CD8-positive, alpha-beta memory T cell (primary cell): Measurements from ENCODE around the gene TRAK1. TPM values are rescaled to one million over a fixed set of nuclear protein-coding genes. Genes with fewer than 3 reads are reported as not detected.
"Not testable (repeated sequence)": the region's sequence is repeated elsewhere in the genome, so short reads cannot be mapped to it uniquely, and the experiment has no call there.

Experiments
- CTCF ChIA-PET: fragments of 350-600 bp; sonication (Branson Sonifier 250); formaldehyde crosslinking; loops from one replicate; lab custom pipeline; 2021; ENCODE audit warnings: antibody characterized with exemption; lab: Charles Lee
- POLR2A ChIA-PET: fragments of 350-600 bp; sonication (Branson Sonifier 250); formaldehyde crosslinking; loops from one replicate; lab custom pipeline; 2021; ENCODE audit warnings: antibody characterized with exemption; lab: Charles Lee
- DNase-seq, 5 donors: peaks; one replicate each; pipeline versions ENCODE4 v3.0.0 to v3.0.0-alpha.2; 2020 to 2022; ENCODE audit warnings: mixed read lengths in 1 of 5
- H3K27ac ChIP-seq: one replicate; pipeline ENCODE4 v1.7.0; 2013; ENCODE audit warnings: low read depth, mild to moderate bottlenecking, low read length, moderate library complexity
- H3K27me3 ChIP-seq: 2 replicates; pipeline ENCODE4 v1.7.0; 2013; ENCODE audit warnings: low read length, mild to moderate bottlenecking; ENCODE audit not compliant: insufficient read depth, poor library complexity, severe bottlenecking
- H3K36me3 ChIP-seq: 2 replicates; pipeline ENCODE4 v1.7.0; 2013; ENCODE audit warnings: mild to moderate bottlenecking, low read length, moderate library complexity; ENCODE audit not compliant: insufficient read depth
- H3K4me1 ChIP-seq: 2 replicates; pipeline ENCODE4 v1.7.0; 2013; ENCODE audit warnings: mild to moderate bottlenecking, low read length, moderate library complexity; ENCODE audit not compliant: insufficient read depth
- H3K4me3 ChIP-seq: 2 replicates; pipeline ENCODE4 v1.7.0; 2013; ENCODE audit warnings: mild to moderate bottlenecking, low read length
- H3K9me3 ChIP-seq: 2 replicates; pipeline ENCODE4 v1.7.0; 2013; ENCODE audit warnings: mild to moderate bottlenecking, low read length
- H3K27ac Mint-ChIP-seq, 8 donors: one replicate each; pipeline ENCODE4 v1.8.0; 2020 to 2021; ENCODE audit warnings: mixed read lengths in 8 of 8, mild to moderate bottlenecking in 6 of 8, inconsistent platforms in 3 of 8, moderate library complexity in 3 of 8
- H3K27me3 Mint-ChIP-seq, 2 donors: one replicate each; pipeline ENCODE4 v1.8.0; 2020 to 2021; ENCODE audit warnings: mixed read lengths in 2 of 2, mild to moderate bottlenecking in 1 of 2, moderate library complexity in 1 of 2
- H3K36me3 Mint-ChIP-seq, 3 donors: one replicate each; pipeline ENCODE4 v1.8.0; 2020 to 2021; ENCODE audit warnings: mixed read lengths in 3 of 3, inconsistent platforms in 1 of 3, mild to moderate bottlenecking in 1 of 3
- H3K4me1 Mint-ChIP-seq, 3 donors: one replicate each; pipeline ENCODE4 v1.8.0; 2020 to 2021; ENCODE audit warnings: mixed read lengths in 3 of 3, inconsistent platforms in 1 of 3, mild to moderate bottlenecking in 1 of 3
- H3K4me3 Mint-ChIP-seq, 7 donors: one replicate each; pipeline ENCODE4 v1.8.0; 2020 to 2021; ENCODE audit warnings: mixed read lengths in 7 of 7, mild to moderate bottlenecking in 6 of 7, moderate library complexity in 4 of 7, inconsistent platforms in 2 of 7
- H3K9me3 Mint-ChIP-seq, 5 donors: one replicate each; pipeline ENCODE4 v1.8.0; 2020 to 2022; ENCODE audit warnings: mixed read lengths in 5 of 5, mild to moderate bottlenecking in 3 of 5, moderate library complexity in 2 of 5, inconsistent platforms in 1 of 5
- polyA plus RNA-seq: library from polyadenylated mRNA; unstranded; fragments of 300-500 nt; fragmentation: Illumina TruSeq; gene quantifications from one replicate; pipeline ENCODE4 v1.2.3, GENCODE V29; 2021
- total RNA-seq, 2 experiments: library from RNA; stranded (reverse); gene quantifications; one replicate each; pipeline ENCODE4 v1.2.3, GENCODE V29; 2021

TRAK1 gene, protein sequence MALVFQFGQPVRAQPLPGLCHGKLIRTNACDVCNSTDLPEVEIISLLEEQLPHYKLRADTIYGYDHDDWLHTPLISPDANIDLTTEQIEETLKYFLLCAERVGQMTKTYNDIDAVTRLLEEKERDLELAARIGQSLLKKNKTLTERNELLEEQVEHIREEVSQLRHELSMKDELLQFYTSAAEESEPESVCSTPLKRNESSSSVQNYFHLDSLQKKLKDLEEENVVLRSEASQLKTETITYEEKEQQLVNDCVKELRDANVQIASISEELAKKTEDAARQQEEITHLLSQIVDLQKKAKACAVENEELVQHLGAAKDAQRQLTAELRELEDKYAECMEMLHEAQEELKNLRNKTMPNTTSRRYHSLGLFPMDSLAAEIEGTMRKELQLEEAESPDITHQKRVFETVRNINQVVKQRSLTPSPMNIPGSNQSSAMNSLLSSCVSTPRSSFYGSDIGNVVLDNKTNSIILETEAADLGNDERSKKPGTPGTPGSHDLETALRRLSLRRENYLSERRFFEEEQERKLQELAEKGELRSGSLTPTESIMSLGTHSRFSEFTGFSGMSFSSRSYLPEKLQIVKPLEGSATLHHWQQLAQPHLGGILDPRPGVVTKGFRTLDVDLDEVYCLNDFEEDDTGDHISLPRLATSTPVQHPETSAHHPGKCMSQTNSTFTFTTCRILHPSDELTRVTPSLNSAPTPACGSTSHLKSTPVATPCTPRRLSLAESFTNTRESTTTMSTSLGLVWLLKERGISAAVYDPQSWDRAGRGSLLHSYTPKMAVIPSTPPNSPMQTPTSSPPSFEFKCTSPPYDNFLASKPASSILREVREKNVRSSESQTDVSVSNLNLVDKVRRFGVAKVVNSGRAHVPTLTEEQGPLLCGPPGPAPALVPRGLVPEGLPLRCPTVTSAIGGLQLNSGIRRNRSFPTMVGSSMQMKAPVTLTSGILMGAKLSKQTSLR
- 10 to 100 TPM; 19.7 to 20.0 TPM for total RNA-seq
- 10.4 TPM for polyA plus RNA-seq

DNA sequence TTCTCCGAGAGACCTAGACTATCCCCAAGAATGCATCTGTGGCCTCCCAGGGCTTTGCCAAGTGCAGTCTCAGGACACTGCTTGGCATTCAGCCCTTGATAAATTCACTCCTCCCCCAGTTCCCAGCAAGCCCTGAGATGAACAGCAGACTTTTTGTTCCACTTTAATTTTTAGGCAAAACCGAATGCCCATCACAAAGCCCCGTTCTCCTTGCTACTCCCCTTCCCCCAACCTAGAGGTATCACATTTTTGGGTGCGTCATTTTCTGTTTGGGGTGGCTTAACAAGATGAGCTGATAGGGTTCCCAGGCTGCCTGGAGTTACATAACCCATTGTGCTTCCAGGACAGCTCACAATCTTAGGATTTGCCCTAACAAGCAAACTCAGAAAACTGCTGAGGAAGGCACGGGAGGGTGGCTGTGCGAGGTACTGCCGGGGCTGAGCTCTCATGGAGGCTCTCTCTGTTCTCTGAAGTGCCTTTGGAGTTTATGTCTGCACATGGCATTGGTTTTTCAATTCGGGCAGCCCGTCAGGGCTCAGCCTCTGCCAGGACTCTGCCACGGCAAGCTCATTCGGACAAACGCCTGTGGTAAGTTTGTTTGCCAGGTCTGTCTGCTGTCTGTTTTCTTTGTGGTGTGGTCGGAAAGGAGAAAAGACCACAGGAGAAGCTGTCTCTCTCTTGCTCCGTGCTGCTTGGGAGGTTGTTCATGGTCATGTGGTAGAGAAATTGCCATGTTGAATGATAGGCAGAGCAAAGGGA is at the start of gene TRAK1:
Gene TRAK1, plus strand, starts transcription at position 385 of the 759 bp plus-strand sequence. Its CDS starts 113 bp downstream, at position 498.
- POLR2A ChIA-PET: interaction anchor here (0.6 to 2.0 kb wide), 4 partner anchors 9 to 155 kb away, joined by 3 to 9 read pairs (median 6); partner anchors contain the start of gene ULK4
- DNase-seq: no peak
- H3K9me3 ChIP-seq: no peaks in the 10 kb centered on the region
- no peak within 1 kb of the TSS for H3K4me3 ChIP-seq
- no peak within 1 kb of the TSS for H3K27ac ChIP-seq
- no peaks in the 10 kb centered on the region for H3K4me1 ChIP-seq
- peaks cover 4% of the 10 kb centered on the region for H3K36me3 ChIP-seq
- CTCF ChIA-PET: interaction anchor here (0.7 to 1.7 kb wide), 5 partner anchors 8 to 1507 kb away, joined by 3 to 7 read pairs (median 4); no protein-coding TSS in a partner anchor
- peaks cover 36 to 56% (median 43%) of the 10 kb centered on the region in 3 donors for H3K4me1 Mint-ChIP-seq
- no peaks in the 10 kb centered on the region for H3K9me3 Mint-ChIP-seq
- H3K27ac Mint-ChIP-seq: peak within 1 kb of the TSS; percentile 16 to 92 (median 73)
- H3K4me3 Mint-ChIP-seq: peak within 1 kb of the TSS; percentile 43 to 87 (median 67)
- H3K27me3 Mint-ChIP-seq: peaks cover 0 to 2% of the 10 kb centered on the region in 2 donors
- peaks cover 8 to 52% (median 13%) of the 10 kb centered on the region in 3 donors for H3K36me3 Mint-ChIP-seq
- no peaks in the 10 kb centered on the region for H3K27me3 ChIP-seq

DNA sequence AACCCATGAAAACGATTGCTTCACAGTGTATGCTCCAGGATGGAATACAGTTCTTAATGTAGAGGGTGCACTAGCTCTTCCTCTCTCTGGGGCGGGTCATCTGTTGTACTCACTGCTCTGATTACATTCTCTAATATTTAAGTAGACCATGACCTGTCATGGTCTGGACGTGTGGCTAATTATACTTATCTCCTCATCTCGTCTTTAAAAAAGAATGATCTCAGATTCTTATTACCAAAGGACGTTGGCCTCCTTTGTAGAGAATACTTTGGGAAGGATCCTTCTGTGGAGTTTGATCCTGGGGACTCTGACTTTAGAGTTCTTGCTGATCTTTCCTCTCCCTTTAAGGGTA is 48.4 kb upstream of the TRAK1 start:
- no peak for DNase-seq
- no peaks in the 10 kb centered on the region for H3K4me1 ChIP-seq
- no peaks in the 10 kb centered on the region for H3K27me3 ChIP-seq
- peaks cover 23 to 57% (median 27%) of the 10 kb centered on the region in 3 donors for H3K4me1 Mint-ChIP-seq
- peaks cover 0 to 5% (median 4%) of the 10 kb centered on the region in 3 donors for H3K36me3 Mint-ChIP-seq
- no peaks in the 10 kb centered on the region for H3K9me3 ChIP-seq
- no peak overlapping the region for H3K27ac ChIP-seq
- CTCF ChIA-PET: no interaction called here
- H3K4me3 Mint-ChIP-seq: no peak overlapping the region
- H3K27ac Mint-ChIP-seq: peak overlapping the region in 2 of 8 donors; percentile 5 to 38
- H3K9me3 Mint-ChIP-seq: no peaks in the 10 kb centered on the region
- H3K36me3 ChIP-seq: no peaks in the 10 kb centered on the region
- POLR2A ChIA-PET: no interaction called here
- no peaks in the 10 kb centered on the region for H3K27me3 Mint-ChIP-seq
- no peak overlapping the region for H3K4me3 ChIP-seq

DNA sequence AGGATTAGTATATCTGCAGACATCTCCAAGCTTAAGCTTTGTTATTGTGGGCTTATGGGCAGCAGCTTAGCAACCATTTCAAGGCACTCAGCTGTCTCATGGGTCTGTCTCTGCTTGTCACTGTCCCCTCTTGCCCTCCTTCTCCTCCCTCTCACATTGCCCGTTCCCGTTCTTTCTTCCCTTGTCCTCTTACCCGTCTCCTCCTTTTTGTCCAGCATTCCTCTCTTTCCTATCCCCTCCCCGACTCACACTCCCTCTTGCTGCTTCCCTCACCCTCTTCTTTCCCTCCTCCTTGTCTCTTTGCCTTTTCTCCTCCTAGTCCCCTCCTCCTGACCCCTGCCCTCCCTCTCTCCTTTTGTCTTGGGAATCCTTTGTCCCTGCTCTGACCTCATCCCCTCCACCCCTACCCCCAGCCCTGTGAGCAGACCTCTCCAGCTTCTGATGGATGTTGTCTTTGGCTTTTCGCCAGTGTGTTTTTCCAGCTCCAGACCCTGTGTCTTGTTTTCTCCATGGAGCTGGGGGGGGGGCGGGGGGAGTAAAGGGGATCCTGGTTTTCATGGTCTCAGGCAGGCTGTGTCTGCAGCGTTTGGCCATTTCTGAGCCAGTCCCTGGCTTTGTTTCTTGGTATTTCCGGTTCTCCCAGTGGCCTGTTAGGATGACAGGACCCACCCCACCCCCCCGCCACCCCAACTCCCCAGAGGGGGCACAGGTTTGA is 47.9 kb upstream of the TRAK1 start:
- Histone ChIP-seq H3K27ac (no peak overlapping the region), H3K27me3 (no peaks in the 10 kb centered on the region), H3K36me3 (no peaks in the 10 kb centered on the region), H3K9me3 (no peaks in the 10 kb centered on the region), H3K4me3 (no peak overlapping the region), H3K4me1 (peaks cover 5% of the 10 kb centered on the region)
- ChIA-PET POLR2A (no interaction called here), CTCF (no interaction called here)
- Mint-ChIP-seq H3K4me1 (peaks cover 27 to 58% (median 30%) of the 10 kb centered on the region in 3 donors), H3K27ac (peak overlapping the region in 1 of 8 donors; percentile 5), H3K27me3 (no peaks in the 10 kb centered on the region), H3K9me3 (no peaks in the 10 kb centered on the region), H3K4me3 (no peak overlapping the region), H3K36me3 (peaks cover 0 to 3% (median 1%) of the 10 kb centered on the region in 3 donors)
- no peak for DNase-seq

DNA sequence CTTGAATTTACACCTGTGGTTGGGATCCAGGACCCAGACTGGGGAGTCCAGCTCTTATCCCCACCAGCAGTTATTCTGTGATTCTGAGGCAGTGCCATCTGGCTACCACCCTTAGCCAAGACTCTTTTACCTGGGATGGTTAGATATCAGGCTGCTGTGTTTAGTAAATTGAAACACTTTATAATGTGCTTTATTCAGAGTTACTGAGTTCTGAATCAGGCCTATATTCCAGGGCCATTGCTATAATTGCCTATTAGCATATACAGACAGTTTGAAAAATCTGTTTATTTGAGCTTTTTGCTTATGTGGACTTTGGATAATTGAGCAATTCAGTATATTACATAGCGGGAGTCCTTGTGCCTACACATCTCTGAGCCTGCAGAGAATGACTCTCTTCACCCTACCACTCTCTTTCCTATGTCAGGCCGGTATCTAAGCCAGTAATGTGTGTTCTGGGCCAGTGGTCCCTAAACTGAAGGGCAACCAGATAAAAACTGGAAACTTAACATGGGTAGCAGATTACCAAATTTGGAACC is 45.4 kb upstream of the TRAK1 start:
- no peak overlapping the region for H3K4me3 ChIP-seq
- CTCF ChIA-PET: no interaction called here

DNA sequence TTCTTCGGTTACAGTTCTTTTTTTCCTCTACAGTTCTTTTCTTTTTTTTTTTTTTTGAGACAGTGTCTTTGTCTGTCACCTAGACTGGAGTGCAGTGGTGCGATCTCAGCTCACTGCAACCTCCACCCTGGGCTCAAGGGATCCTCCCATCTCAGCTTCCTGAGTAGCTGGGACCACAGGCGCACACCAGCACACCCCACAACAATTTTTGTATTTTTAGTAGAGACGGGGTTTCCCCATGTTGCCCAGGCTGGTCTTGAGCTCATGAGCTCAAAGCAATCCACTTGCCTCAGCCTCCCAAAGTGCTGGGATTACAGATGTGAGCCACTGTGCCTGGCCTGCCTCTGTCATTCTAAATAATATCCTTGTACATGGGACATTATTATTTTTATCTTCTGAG is 42.6 kb upstream of the TRAK1 start:
- POLR2A ChIA-PET: interaction anchor here (0.6 kb wide), 1 partner anchor 134 kb away, joined by 3 read pairs; no protein-coding TSS in a partner anchor
- peaks cover 29 to 68% (median 42%) of the 10 kb centered on the region in 3 donors for H3K4me1 Mint-ChIP-seq
- H3K9me3 ChIP-seq, H3K36me3 ChIP-seq, H3K4me1 ChIP-seq, H3K27me3 Mint-ChIP-seq, H3K36me3 Mint-ChIP-seq, H3K9me3 Mint-ChIP-seq, H3K4me3 ChIP-seq, H3K27ac ChIP-seq, H3K27me3 ChIP-seq, CTCF ChIA-PET: not testable (repeated sequence)
- peak overlapping the region in 5 of 8 donors; percentile 10 to 74 (median 44) for H3K27ac Mint-ChIP-seq
- DNase-seq: peak in 3 of 5 donors; percentile 18 to 49 (median 23)
- peak overlapping the region in 5 of 7 donors; percentile 2 to 59 (median 40) for H3K4me3 Mint-ChIP-seq

More for the DNA sequence above, 45.4 kb upstream of the TRAK1 start:
- POLR2A ChIA-PET: no interaction called here
- H3K9me3 ChIP-seq: no peaks in the 10 kb centered on the region
- H3K36me3 ChIP-seq: no peaks in the 10 kb centered on the region
- H3K4me1 ChIP-seq: peaks cover 8% of the 10 kb centered on the region
- peaks cover 0 to 1% of the 10 kb centered on the region in 2 donors for H3K27me3 Mint-ChIP-seq
- peaks cover 0 to 1% (median 0%) of the 10 kb centered on the region in 3 donors for H3K36me3 Mint-ChIP-seq
- H3K27me3 ChIP-seq: no peaks in the 10 kb centered on the region
- peak overlapping the region in 1 of 7 donors; percentile 48 for H3K4me3 Mint-ChIP-seq
- no peak overlapping the region for H3K27ac ChIP-seq
- peaks cover 32 to 66% (median 47%) of the 10 kb centered on the region in 3 donors for H3K4me1 Mint-ChIP-seq
- no peak for DNase-seq
- no peaks in the 10 kb centered on the region for H3K9me3 Mint-ChIP-seq
- H3K27ac Mint-ChIP-seq: no peak overlapping the region

DNA sequence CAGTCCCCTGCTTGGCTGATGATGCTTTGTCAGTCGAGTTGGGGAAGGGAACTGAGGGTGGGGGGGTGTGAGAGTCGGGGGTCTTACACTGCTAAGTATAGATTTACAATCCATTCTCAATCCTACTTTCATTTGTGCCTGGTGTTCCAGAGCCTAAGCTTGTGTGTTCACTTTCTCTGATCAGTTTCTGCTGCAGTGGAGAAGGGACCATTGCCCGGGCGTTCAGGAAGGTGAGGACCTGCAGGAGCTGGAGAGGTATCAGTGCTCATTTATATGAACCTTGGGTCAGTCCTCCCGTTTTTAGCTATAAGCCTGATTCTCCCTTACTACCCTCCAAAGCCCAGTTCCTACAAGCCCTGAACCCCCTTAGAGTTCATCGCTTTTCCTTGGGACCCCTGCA is 41.0 kb upstream of the TRAK1 start:
- Histone ChIP-seq H3K36me3 (no peaks in the 10 kb centered on the region), H3K27me3 (no peaks in the 10 kb centered on the region), H3K4me1 (peaks cover 8% of the 10 kb centered on the region), H3K4me3 (no peak overlapping the region), H3K27ac (no peak overlapping the region), H3K9me3 (no peaks in the 10 kb centered on the region)
- peaks cover 28 to 67% (median 49%) of the 10 kb centered on the region in 3 donors for H3K4me1 Mint-ChIP-seq
- ChIA-PET CTCF (interaction anchor here (1.3 kb wide), 1 partner anchor 36 kb away, joined by 3 read pairs; no protein-coding TSS in a partner anchor), POLR2A (no interaction called here)
- no peak for DNase-seq
- no peak overlapping the region for H3K4me3 Mint-ChIP-seq
- H3K36me3 Mint-ChIP-seq: peaks cover 0 to 1% (median 0%) of the 10 kb centered on the region in 3 donors
- peaks cover 0 to 1% of the 10 kb centered on the region in 2 donors for H3K27me3 Mint-ChIP-seq
- no peaks in the 10 kb centered on the region for H3K9me3 Mint-ChIP-seq
- no peak overlapping the region for H3K27ac Mint-ChIP-seq
